HEK293 (cell line): Measurements from ENCODE around the gene MDM4.

ENCODE experiments used
- CTCF ChIA-PET: fragments of 350-600 bp; formaldehyde crosslinking; extraction: SDS; loops from one replicate; lab custom pipeline; 2021; ENCODE audit warnings: antibody characterized with exemption; lab: Yijun Ruan, JAX
- POLR2A ChIA-PET: fragments of 300-600 bp; formaldehyde crosslinking; extraction: SDS; loops from one replicate; lab custom pipeline; 2020; ENCODE audit warnings: antibody characterized with exemption, inconsistent platforms; lab: Yijun Ruan, JAX
- H3K27ac ChIP-seq: fragments of 200-500 bp; sonication (Bioruptor generic); 2 replicates; pipeline ENCODE4 v1.5.1; 2014; ENCODE audit warnings: low read depth, low read length, control low read depth, inconsistent platforms; ENCODE audit errors: extremely low read depth
- H3K36me3 ChIP-seq, 2 experiments: fragments of 200-500 bp in 1 of 2; sonication (Bioruptor generic) in 1 of 2; 1 replicate in 1 of 2; 2 replicates in 1 of 2; pipeline ENCODE4 v1.5.1; 2014 to 2017; ENCODE audit warnings: inconsistent platforms in 2 of 2, low read length in 2 of 2; ENCODE audit not compliant: control insufficient read depth in 2 of 2, insufficient read depth in 1 of 2
- H3K4me1 ChIP-seq: fragments of 200-500 bp; sonication (Bioruptor generic); 2 replicates; pipeline ENCODE4 v1.5.1; 2014; ENCODE audit warnings: mild to moderate bottlenecking, low read length, inconsistent platforms; ENCODE audit not compliant: control insufficient read depth, insufficient read depth
- H3K4me3 ChIP-seq: 2 replicates; pipeline ENCODE4 v1.5.1; 2011; ENCODE audit warnings: low read depth, mild to moderate bottlenecking, control low read depth, low read length, moderate library complexity
- H3K9me3 ChIP-seq: fragments of 200-500 bp; sonication (Bioruptor generic); 2 replicates; pipeline ENCODE4 v1.5.1; 2014; ENCODE audit warnings: low read depth, low read length, inconsistent platforms; ENCODE audit not compliant: control insufficient read depth, insufficient read depth
- GLI4 ChIP-seq: fragments of 450-650 bp; formaldehyde crosslinking; IDR thresholded peaks from 2 replicates; pipeline ENCODE4 v1.5.1; 2016; ENCODE audit warnings: missing biosample characterization, missing genetic modification characterization
- HOXC10 ChIP-seq: sonication (generic); formaldehyde crosslinking; IDR thresholded peaks from 2 replicates; pipeline ENCODE4 v1.8.1; 2023; ENCODE audit warnings: mild to moderate bottlenecking, missing genetic modification reagents
- KLF7 ChIP-seq: fragments of 450-650 bp; formaldehyde crosslinking; IDR thresholded peaks from 2 replicates; pipeline ENCODE4 v1.5.1; 2016; ENCODE audit warnings: missing biosample characterization, missing genetic modification characterization, borderline replicate concordance
- SCRT2 ChIP-seq: fragments of 450-650 bp; formaldehyde crosslinking; IDR thresholded peaks from 2 replicates; pipeline ENCODE4 v1.5.1; 2016; ENCODE audit warnings: missing biosample characterization, missing genetic modification characterization
- ZBTB48 ChIP-seq: fragments of 450-650 bp; formaldehyde crosslinking; IDR thresholded peaks from 2 replicates; pipeline ENCODE4 v1.5.1; 2016; ENCODE audit warnings: missing biosample characterization, missing genetic modification characterization
- ZNF112 ChIP-seq: fragments of 450-650 bp; formaldehyde crosslinking; IDR thresholded peaks from 2 replicates; pipeline ENCODE4 v1.5.0; 2017; ENCODE audit warnings: missing biosample characterization, missing genetic modification characterization
- ZNF19 ChIP-seq: fragments of 450-650 bp; formaldehyde crosslinking; IDR thresholded peaks from 2 replicates; pipeline ENCODE4; 2016; ENCODE audit warnings: missing biosample characterization, missing genetic modification characterization, low read depth
- ZNF239 ChIP-seq: fragments of 450-650 bp; formaldehyde crosslinking; IDR thresholded peaks from 2 replicates; pipeline ENCODE4 v1.5.1; 2016; ENCODE audit warnings: missing biosample characterization, missing genetic modification characterization
- ZNF302 ChIP-seq: fragments of 450-650 bp; formaldehyde crosslinking; IDR thresholded peaks from 2 replicates; pipeline ENCODE4 v1.5.1; 2016; ENCODE audit warnings: missing biosample characterization, missing genetic modification characterization, low read depth
- ZNF549 ChIP-seq: fragments of 450-650 bp; IDR thresholded peaks from 2 replicates; pipeline ENCODE4 v1.5.1; 2018; ENCODE audit warnings: missing biosample characterization, missing genetic modification characterization, mild to moderate bottlenecking, inconsistent platforms, moderate library complexity
- ZNF596 ChIP-seq: fragments of 450-650 bp; IDR thresholded peaks from 2 replicates; pipeline ENCODE4 v1.5.0; 2018; ENCODE audit warnings: missing biosample characterization, mild to moderate bottlenecking, missing genetic modification characterization, moderate library complexity
- ZNF768 ChIP-seq: fragments of 450-650 bp; formaldehyde crosslinking; IDR thresholded peaks from 2 replicates; pipeline ENCODE4 v1.5.1; 2018; ENCODE audit warnings: missing biosample characterization, mild to moderate bottlenecking, missing genetic modification characterization
- ZNF843 ChIP-seq: fragments of 450-650 bp; formaldehyde crosslinking; IDR thresholded peaks from 2 replicates; pipeline ENCODE4 v1.5.1; 2016; ENCODE audit warnings: missing biosample characterization, missing genetic modification characterization
- TF ChIP-seq, protein P1 (sequence below): fragments of 450-650 bp; formaldehyde crosslinking; IDR thresholded peaks from 2 replicates; pipeline ENCODE4 v1.5.1; 2016; ENCODE audit warnings: missing biosample characterization, missing genetic modification characterization, borderline replicate concordance
- TF ChIP-seq, protein P2 (sequence below): fragments of 450-650 bp; formaldehyde crosslinking; IDR thresholded peaks from 2 replicates; pipeline ENCODE4 v1.5.1; 2016; ENCODE audit warnings: missing biosample characterization, missing genetic modification characterization
- TF ChIP-seq, protein P3 (sequence below): fragments of 450-650 bp; IDR thresholded peaks from 2 replicates; pipeline ENCODE4 v1.5.1; 2018; ENCODE audit warnings: missing biosample characterization, mild to moderate bottlenecking, missing genetic modification characterization
- TF ChIP-seq, protein P4 (sequence below): fragments of 450-650 bp; formaldehyde crosslinking; IDR thresholded peaks from 2 replicates; pipeline ENCODE4 v1.5.1; 2016; ENCODE audit warnings: missing biosample characterization, missing genetic modification characterization
- TF ChIP-seq, protein P5 (sequence below): fragments of 450-650 bp; formaldehyde crosslinking; IDR thresholded peaks from 2 replicates; pipeline ENCODE4 v1.5.1; 2016; ENCODE audit warnings: missing biosample characterization, missing genetic modification characterization
- TF ChIP-seq, protein P6 (sequence below): fragments of 450-650 bp; formaldehyde crosslinking; IDR thresholded peaks from 2 replicates; pipeline ENCODE4 v1.5.1; 2016; ENCODE audit warnings: missing biosample characterization, missing genetic modification characterization
- TF ChIP-seq, protein P7 (sequence below): fragments of 450-650 bp; formaldehyde crosslinking; IDR thresholded peaks from 2 replicates; pipeline ENCODE4 v1.5.1; 2016; ENCODE audit warnings: missing biosample characterization, missing genetic modification characterization
- TF ChIP-seq, protein P8 (sequence below): fragments of 450-650 bp; formaldehyde crosslinking; IDR thresholded peaks from 2 replicates; pipeline ENCODE4 v1.5.1; 2016; ENCODE audit warnings: missing biosample characterization, missing genetic modification characterization

The MDM4 gene, protein sequence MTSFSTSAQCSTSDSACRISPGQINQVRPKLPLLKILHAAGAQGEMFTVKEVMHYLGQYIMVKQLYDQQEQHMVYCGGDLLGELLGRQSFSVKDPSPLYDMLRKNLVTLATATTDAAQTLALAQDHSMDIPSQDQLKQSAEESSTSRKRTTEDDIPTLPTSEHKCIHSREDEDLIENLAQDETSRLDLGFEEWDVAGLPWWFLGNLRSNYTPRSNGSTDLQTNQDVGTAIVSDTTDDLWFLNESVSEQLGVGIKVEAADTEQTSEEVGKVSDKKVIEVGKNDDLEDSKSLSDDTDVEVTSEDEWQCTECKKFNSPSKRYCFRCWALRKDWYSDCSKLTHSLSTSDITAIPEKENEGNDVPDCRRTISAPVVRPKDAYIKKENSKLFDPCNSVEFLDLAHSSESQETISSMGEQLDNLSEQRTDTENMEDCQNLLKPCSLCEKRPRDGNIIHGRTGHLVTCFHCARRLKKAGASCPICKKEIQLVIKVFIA

DNA sequence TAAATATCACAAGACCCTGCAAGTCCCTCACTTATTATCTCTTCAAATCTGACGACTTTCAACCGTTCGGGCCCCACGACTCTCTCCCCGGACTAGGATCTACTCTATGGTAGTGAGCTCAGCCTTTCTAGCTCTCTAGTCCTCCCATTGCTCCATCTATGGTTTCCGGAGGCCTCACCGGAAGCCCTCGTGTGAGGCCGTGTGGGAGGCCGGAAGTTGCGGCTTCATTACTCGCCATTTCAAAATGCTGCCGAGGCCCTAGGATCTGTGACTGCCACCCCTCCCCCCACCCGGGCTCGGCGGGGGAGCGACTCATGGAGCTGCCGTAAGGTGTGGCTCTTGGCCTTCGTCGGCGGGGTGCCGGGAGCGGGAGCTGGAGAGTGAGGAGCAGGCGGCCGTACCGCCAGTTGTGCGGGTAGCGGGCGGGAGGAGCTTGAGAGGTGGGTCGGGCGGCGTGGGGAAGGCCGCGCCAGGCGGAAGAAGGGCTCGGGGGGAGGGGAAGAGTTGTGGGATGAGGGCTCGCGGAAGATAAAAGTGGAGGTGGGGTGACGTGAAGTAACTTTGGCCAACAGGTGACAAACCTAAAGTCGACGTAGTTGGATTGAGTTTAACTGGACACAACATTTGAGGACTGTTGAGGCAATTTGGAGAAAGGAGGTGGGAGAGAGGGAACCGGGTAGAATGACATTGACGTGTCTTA is at the start of gene MDM4:
Gene MDM4 (plus strand): TSS at position 227 of the 700 bp plus-strand sequence. CDS start 9,113 bp downstream, outside the sequence.
- POLR2A ChIA-PET = interaction anchor here (0.5 to 3.9 kb wide), 15 partner anchors 9 to 657 kb away, joined by 3 to 64 read pairs (median 3); partner anchors contain the start of gene ETNK2
- Histone ChIP-seq H3K4me1 (no peaks in the 10 kb centered on the region), H3K4me3 (peak within 1 kb of the TSS; percentile 99), H3K27ac (peak within 1 kb of the TSS; percentile 85), H3K9me3 (no peaks in the 10 kb centered on the region), H3K36me3 (peaks cover 4 to 26% of the 10 kb centered on the region in 2 experiments; a peak in 2 of 3 replicates)
- CTCF ChIA-PET = interaction anchor here (0.6 to 3.6 kb wide), 7 partner anchors 9 to 291 kb away, joined by 3 to 16 read pairs (median 6); no protein-coding TSS in a partner anchor
- TF ChIP-seq HOXC10 (no peak; the same call in 1 of the 2 replicates), ZNF112 (tag by site-specific recombination) (no peak), KLF7 (tag by site-specific recombination) (peak; percentile 94; the same call in 1 of the 2 replicates), ZNF549 (no peak), ZNF843 (peak; percentile 86), ZNF768 (no peak; the same call in 1 of the 2 replicates), ZNF239 (peak; percentile 36; the same call in 1 of the 2 replicates), ZNF302 (tag by site-specific recombination) (peak; percentile 55; the same call in 1 of the 2 replicates), ZNF19 (tag by site-specific recombination) (no peak), ZBTB48 (tag by site-specific recombination) (peak; percentile 45), ZNF596 (tag by site-specific recombination) (no peak), GLI4 (tag by site-specific recombination) (peak; percentile 95), SCRT2 (tag by site-specific recombination) (peak; percentile 97)
- TF ChIP-seq, protein P1, sequence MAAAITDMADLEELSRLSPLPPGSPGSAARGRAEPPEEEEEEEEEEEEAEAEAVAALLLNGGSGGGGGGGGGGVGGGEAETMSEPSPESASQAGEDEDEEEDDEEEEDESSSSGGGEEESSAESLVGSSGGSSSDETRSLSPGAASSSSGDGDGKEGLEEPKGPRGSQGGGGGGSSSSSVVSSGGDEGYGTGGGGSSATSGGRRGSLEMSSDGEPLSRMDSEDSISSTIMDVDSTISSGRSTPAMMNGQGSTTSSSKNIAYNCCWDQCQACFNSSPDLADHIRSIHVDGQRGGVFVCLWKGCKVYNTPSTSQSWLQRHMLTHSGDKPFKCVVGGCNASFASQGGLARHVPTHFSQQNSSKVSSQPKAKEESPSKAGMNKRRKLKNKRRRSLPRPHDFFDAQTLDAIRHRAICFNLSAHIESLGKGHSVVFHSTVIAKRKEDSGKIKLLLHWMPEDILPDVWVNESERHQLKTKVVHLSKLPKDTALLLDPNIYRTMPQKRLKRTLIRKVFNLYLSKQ (tag by site-specific recombination) = no peak
- TF ChIP-seq, protein P2, sequence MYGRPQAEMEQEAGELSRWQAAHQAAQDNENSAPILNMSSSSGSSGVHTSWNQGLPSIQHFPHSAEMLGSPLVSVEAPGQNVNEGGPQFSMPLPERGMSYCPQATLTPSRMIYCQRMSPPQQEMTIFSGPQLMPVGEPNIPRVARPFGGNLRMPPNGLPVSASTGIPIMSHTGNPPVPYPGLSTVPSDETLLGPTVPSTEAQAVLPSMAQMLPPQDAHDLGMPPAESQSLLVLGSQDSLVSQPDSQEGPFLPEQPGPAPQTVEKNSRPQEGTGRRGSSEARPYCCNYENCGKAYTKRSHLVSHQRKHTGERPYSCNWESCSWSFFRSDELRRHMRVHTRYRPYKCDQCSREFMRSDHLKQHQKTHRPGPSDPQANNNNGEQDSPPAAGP (tag by site-specific recombination) = peak; percentile 89; the same call in 1 of the 2 replicates
- TF ChIP-seq, protein P3, sequence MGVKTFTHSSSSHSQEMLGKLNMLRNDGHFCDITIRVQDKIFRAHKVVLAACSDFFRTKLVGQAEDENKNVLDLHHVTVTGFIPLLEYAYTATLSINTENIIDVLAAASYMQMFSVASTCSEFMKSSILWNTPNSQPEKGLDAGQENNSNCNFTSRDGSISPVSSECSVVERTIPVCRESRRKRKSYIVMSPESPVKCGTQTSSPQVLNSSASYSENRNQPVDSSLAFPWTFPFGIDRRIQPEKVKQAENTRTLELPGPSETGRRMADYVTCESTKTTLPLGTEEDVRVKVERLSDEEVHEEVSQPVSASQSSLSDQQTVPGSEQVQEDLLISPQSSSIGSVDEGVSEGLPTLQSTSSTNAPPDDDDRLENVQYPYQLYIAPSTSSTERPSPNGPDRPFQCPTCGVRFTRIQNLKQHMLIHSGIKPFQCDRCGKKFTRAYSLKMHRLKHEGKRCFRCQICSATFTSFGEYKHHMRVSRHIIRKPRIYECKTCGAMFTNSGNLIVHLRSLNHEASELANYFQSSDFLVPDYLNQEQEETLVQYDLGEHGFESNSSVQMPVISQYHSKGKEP (tag by site-specific recombination) = no peak
- TF ChIP-seq, protein P4, sequence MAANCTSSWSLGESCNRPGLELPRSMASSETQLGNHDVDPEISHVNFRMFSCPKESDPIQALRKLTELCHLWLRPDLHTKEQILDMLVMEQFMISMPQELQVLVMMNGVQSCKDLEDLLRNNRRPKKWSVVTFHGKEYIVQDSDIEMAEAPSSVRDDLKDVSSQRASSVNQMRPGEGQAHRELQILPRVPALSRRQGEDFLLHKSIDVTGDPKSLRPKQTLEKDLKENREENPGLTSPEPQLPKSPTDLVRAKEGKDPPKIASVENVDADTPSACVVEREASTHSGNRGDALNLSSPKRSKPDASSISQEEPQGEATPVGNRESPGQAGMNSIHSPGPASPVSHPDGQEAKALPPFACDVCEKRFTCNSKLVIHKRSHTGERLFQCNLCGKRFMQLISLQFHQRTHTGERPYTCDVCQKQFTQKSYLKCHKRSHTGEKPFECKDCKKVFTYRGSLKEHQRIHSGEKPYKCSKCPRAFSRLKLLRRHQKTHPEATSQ (tag by site-specific recombination) = peak; percentile 92
- TF ChIP-seq, protein P5, sequence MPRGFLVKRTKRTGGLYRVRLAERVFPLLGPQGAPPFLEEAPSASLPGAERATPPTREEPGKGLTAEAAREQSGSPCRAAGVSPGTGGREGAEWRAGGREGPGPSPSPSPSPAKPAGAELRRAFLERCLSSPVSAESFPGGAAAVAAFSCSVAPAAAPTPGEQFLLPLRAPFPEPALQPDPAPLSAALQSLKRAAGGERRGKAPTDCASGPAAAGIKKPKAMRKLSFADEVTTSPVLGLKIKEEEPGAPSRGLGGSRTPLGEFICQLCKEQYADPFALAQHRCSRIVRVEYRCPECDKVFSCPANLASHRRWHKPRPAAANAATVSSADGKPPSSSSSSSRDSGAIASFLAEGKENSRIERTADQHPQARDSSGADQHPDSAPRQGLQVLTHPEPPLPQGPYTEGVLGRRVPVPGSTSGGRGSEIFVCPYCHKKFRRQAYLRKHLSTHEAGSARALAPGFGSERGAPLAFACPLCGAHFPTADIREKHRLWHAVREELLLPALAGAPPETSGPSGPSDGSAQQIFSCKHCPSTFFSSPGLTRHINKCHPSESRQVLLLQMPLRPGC (tag by site-specific recombination) = peak; percentile 55
- TF ChIP-seq, protein P6, sequence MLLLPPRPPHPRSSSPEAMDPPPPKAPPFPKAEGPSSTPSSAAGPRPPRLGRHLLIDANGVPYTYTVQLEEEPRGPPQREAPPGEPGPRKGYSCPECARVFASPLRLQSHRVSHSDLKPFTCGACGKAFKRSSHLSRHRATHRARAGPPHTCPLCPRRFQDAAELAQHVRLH (tag by site-specific recombination) = peak; percentile 73
- TF ChIP-seq, protein P7, sequence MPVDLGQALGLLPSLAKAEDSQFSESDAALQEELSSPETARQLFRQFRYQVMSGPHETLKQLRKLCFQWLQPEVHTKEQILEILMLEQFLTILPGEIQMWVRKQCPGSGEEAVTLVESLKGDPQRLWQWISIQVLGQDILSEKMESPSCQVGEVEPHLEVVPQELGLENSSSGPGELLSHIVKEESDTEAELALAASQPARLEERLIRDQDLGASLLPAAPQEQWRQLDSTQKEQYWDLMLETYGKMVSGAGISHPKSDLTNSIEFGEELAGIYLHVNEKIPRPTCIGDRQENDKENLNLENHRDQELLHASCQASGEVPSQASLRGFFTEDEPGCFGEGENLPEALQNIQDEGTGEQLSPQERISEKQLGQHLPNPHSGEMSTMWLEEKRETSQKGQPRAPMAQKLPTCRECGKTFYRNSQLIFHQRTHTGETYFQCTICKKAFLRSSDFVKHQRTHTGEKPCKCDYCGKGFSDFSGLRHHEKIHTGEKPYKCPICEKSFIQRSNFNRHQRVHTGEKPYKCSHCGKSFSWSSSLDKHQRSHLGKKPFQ = peak; percentile 85
- TF ChIP-seq, protein P8, sequence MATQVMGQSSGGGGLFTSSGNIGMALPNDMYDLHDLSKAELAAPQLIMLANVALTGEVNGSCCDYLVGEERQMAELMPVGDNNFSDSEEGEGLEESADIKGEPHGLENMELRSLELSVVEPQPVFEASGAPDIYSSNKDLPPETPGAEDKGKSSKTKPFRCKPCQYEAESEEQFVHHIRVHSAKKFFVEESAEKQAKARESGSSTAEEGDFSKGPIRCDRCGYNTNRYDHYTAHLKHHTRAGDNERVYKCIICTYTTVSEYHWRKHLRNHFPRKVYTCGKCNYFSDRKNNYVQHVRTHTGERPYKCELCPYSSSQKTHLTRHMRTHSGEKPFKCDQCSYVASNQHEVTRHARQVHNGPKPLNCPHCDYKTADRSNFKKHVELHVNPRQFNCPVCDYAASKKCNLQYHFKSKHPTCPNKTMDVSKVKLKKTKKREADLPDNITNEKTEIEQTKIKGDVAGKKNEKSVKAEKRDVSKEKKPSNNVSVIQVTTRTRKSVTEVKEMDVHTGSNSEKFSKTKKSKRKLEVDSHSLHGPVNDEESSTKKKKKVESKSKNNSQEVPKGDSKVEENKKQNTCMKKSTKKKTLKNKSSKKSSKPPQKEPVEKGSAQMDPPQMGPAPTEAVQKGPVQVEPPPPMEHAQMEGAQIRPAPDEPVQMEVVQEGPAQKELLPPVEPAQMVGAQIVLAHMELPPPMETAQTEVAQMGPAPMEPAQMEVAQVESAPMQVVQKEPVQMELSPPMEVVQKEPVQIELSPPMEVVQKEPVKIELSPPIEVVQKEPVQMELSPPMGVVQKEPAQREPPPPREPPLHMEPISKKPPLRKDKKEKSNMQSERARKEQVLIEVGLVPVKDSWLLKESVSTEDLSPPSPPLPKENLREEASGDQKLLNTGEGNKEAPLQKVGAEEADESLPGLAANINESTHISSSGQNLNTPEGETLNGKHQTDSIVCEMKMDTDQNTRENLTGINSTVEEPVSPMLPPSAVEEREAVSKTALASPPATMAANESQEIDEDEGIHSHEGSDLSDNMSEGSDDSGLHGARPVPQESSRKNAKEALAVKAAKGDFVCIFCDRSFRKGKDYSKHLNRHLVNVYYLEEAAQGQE (tag by site-specific recombination) = peak; percentile 58; the same call in 1 of the 2 replicates
